ENCODE results near the gene COL5A1.

DNA sequence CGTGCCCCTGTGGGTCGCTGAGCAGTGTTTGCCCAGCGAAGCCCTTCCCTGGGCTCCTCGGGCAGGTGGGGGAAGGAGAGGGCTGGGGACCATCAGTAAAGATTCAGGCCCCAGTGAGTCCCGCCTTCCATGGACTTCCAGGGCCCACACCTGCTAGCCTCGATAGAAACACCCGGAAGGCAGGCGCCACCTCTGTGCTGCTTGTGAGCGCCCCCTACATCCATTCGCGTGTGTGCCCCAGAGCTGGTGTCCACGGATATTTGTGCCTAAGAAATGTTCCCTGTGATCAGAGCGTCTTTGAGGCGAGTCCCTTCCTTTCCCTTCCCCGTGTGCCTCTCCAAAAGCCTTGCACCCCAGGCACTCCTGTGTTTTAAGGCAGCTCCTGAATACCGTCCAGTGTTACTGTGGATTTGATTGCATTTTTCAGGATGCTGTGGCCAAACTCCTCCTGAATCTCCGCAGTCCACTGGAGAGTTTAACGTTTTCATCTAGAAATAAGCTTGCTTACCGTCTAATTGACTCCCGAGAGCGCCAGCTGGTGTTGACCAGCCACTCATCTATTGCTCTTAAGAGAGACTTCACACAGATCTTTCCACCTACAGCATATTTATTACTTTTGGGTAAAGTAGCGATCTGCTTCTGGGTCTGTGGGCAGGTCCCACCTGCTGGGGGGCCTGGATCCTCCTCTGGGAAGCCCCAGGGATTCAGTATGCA, 101.4 kb downstream of the COL5A1 start:
- TF ChIP-seq, protein P1, sequence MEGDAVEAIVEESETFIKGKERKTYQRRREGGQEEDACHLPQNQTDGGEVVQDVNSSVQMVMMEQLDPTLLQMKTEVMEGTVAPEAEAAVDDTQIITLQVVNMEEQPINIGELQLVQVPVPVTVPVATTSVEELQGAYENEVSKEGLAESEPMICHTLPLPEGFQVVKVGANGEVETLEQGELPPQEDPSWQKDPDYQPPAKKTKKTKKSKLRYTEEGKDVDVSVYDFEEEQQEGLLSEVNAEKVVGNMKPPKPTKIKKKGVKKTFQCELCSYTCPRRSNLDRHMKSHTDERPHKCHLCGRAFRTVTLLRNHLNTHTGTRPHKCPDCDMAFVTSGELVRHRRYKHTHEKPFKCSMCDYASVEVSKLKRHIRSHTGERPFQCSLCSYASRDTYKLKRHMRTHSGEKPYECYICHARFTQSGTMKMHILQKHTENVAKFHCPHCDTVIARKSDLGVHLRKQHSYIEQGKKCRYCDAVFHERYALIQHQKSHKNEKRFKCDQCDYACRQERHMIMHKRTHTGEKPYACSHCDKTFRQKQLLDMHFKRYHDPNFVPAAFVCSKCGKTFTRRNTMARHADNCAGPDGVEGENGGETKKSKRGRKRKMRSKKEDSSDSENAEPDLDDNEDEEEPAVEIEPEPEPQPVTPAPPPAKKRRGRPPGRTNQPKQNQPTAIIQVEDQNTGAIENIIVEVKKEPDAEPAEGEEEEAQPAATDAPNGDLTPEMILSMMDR (IDR thresholded peaks at IDR 0.05; ENCODE audit: low read length) = peak; percentile 37; the same call in 1 of the 2 replicates
- TF ChIP-seq EZH2 (IDR thresholded peaks at IDR 0.05; ENCODE audit: borderline replicate concordance, low read length) = no peak

Measured in OCI-LY1 (cell line).